Peyer's patch (tissue), 4 donors: Measurements from ENCODE around the gene S100A12. TPM values are rescaled to one million over a fixed set of nuclear protein-coding genes. Genes with fewer than 3 reads are reported as not detected.

Source experiments
- DNase-seq, 3 donors: peaks; one replicate each; pipeline ENCODE4 v3.0.0-alpha.2; 2017 to 2019
- H3K27ac ChIP-seq, 4 donors: fragments of 200-600 bp; sonication (generic); one replicate each; pipeline ENCODE4 v1.5.1; 2016 to 2019
- H3K27me3 ChIP-seq, 2 donors: fragments of 200-600 bp; sonication (generic); one replicate each; pipeline ENCODE4 v1.5.1; 2019
- H3K36me3 ChIP-seq, 3 donors: fragments of 200-600 bp; sonication (generic); one replicate each; pipeline ENCODE4 v1.5.1; 2016 to 2019
- H3K4me1 ChIP-seq, 4 donors: fragments of 200-600 bp; sonication (generic); one replicate each; pipeline ENCODE4 v1.5.1; 2016 to 2019
- H3K4me3 ChIP-seq, 4 donors: fragments of 200-600 bp; sonication (generic); 1 replicate in 3 of 4; 2 replicates in 1 of 4; pipeline ENCODE4 v1.5.1; 2016 to 2019; ENCODE audit warnings: mild to moderate bottlenecking in 1 of 4
- H3K9me3 ChIP-seq, 4 donors: fragments of 200-600 bp; sonication (generic); one replicate each; pipeline ENCODE4 v1.5.1; 2016 to 2019; ENCODE audit warnings: mild to moderate bottlenecking in 1 of 4
- POLR2A ChIP-seq, 2 donors: fragments of 450-650 bp; IDR thresholded peaks; one replicate each; pipeline ENCODE4 v1.5.1; 2017; ENCODE audit warnings: antibody characterized with exemption in 2 of 2, mild to moderate bottlenecking in 2 of 2, moderate library complexity in 2 of 2
- total RNA-seq, 4 donors: library from RNA; depleted of rRNA; stranded (reverse); fragments of >200 nt; gene quantifications; one replicate each; pipeline ENCODE4 v1.1.0, GENCODE V29; 2016
- TF ChIP-seq, protein P1 (sequence below), 6 experiments: fragments of 450-650 bp in 4 of 6; fragments of 200-600 bp in 2 of 6; sonication (generic) in 1 of 6; IDR thresholded peaks; one replicate each; pipeline ENCODE4 v1.5.1; 2017 to 2019; ENCODE audit warnings: antibody characterized with exemption in 6 of 6, mild to moderate bottlenecking in 3 of 6, moderate library complexity in 1 of 6

The S100A12 gene
- total RNA-seq, 4 donors from 2014 or later = not detected

DNA sequence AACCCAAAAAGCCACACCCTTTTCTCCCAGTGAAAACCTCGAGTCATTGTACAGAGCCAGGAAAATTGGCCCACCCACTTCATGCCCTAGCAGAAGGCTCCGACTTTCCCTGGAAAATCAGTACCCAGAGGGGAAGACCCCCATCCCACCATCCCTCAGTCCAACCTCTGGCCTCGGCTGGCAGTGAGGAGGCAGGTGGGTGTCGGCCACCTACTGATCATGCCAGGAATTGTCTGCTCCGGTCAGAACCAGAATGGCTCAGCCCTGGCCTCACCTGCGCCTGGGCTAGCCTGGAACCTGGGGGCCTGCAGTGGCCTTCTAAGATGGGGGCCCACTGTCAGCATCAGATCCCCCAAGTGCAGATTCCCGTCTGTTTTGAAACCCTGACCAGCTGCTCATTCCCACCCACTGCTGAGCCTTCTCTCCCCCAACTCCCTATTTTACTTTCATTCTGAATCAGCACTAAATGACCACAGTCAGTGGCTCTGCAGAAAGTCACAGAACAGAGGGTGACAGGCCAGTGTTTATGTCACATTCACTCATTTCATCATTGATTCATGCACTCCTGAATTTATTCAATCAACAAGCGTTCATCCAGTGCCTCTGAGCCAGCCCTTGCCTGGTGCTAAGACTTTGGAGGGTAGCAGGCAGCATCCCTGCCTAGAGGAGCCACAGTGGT is 20.8 kb downstream of the S100A12 start:
- no peaks in the 10 kb centered on the region for H3K27me3 ChIP-seq
- H3K36me3 ChIP-seq = no peaks in the 10 kb centered on the region
- no peaks in the 10 kb centered on the region for H3K9me3 ChIP-seq
- TF ChIP-seq POLR2A (IDR thresholded peaks at IDR 0.05) = no peak
- H3K4me3 ChIP-seq = no peak overlapping the region
- no peak for DNase-seq
- no peaks in the 10 kb centered on the region for H3K4me1 ChIP-seq
- H3K27ac ChIP-seq = no peak overlapping the region

DNA sequence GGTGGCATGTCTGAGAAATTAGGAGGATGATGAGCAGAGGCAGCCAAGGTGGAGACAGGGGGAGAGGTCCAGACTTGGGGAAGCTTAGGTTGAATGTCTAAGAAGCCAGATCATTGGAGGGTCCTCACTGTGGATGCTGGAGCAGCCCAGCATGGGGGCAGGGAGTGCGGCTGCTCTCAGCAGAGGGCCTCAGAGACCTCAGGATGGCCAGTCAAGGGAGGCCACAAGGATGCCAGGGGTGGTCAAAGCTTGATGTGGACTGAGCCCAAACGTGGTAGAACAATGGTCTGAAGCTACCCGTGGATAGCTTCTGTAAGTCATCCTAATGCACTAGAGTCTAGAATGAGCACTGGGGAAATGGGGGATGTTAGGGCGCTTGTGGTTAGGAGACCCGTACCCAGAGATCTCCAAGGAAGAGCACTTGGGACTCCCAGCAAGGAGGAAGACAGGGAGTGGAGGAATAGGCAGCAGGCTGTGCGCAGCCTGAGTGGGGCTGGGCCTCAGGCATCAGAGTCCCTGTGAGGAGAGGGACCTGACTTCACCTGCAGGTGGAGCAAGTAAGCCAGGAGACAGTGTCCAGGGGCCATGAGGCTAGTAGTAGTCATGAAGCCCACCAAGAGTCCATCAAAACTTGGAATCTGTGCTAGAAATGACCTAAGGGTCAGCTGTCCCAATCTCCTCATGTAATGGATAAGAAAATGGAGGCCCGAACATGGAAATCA is 22.0 kb downstream of the S100A12 start:
- H3K4me1 ChIP-seq = no peaks in the 10 kb centered on the region
- H3K4me3 ChIP-seq = no peak overlapping the region
- H3K27ac ChIP-seq = no peak overlapping the region
- H3K36me3 ChIP-seq = no peaks in the 10 kb centered on the region
- H3K27me3 ChIP-seq = no peaks in the 10 kb centered on the region
- no peaks in the 10 kb centered on the region for H3K9me3 ChIP-seq
- no peak for DNase-seq
- TF ChIP-seq POLR2A (IDR thresholded peaks at IDR 0.05) = no peak
- TF ChIP-seq, protein P1, sequence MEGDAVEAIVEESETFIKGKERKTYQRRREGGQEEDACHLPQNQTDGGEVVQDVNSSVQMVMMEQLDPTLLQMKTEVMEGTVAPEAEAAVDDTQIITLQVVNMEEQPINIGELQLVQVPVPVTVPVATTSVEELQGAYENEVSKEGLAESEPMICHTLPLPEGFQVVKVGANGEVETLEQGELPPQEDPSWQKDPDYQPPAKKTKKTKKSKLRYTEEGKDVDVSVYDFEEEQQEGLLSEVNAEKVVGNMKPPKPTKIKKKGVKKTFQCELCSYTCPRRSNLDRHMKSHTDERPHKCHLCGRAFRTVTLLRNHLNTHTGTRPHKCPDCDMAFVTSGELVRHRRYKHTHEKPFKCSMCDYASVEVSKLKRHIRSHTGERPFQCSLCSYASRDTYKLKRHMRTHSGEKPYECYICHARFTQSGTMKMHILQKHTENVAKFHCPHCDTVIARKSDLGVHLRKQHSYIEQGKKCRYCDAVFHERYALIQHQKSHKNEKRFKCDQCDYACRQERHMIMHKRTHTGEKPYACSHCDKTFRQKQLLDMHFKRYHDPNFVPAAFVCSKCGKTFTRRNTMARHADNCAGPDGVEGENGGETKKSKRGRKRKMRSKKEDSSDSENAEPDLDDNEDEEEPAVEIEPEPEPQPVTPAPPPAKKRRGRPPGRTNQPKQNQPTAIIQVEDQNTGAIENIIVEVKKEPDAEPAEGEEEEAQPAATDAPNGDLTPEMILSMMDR (IDR thresholded peaks at IDR 0.05) = peak in 1 of 6 experiments; percentile 5

DNA sequence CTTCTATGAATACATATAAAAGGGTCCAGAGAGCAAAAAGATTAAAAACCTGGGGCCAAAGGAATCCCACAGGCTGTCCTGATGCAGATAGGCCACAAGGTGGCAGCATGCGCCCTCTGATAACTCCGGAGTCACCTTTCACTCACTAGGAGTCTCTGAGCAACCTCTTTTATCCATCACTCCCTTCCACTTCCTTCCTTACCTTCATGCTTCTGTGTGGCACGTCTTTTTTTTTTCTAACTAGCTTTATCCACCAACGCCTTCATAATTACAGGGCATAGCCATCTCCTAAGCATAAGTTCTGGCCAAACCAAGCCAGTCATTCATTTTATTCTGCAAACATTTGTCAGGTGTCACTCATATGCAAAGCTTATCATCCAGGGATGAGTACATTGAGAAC is 22.9 kb downstream of the S100A12 start:
- peak; percentile 46 to 86 (median 66) for DNase-seq
- Histone ChIP-seq H3K4me3 (no peak overlapping the region), H3K4me1 (no peaks in the 10 kb centered on the region), H3K36me3 (no peaks in the 10 kb centered on the region), H3K27me3 (no peaks in the 10 kb centered on the region), H3K27ac (no peak overlapping the region), H3K9me3 (no peaks in the 10 kb centered on the region)
- TF ChIP-seq, protein P1 (IDR thresholded peaks at IDR 0.05) = peak; percentile 44 to 89 (median 84)
- no peak for TF ChIP-seq POLR2A (IDR thresholded peaks at IDR 0.05)

DNA sequence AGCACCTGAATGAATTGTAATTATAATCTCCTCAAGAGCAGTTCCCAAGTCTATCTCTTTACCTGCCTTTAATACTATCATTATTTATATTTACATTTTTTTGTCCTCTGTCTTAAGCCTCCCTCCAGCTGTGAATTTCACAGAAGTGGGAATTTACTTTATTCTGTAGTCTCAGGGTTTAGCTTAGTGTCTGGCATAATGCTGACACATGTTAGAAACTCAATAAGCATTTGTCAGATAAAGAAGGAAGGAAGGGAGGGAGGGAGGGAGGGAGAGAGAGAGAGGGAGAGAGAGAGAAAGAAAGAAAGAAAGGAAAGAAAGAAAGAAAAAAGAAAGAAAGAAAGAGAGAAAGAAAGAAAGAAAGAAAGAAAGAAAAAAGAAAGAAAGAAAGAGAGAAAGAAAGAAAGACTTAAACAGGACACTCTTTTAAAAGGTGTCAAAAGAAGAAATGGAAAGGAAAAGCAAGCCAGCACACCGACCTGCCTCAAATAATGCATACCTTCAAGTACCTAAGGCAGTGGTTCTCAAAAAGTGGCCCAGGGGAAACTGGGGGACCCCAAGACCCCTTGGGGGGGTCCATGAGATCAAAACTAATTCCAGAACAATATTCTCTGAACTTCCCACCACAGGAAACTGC is 25.0 kb downstream of the S100A12 start:
- Histone ChIP-seq H3K27me3 (no peaks in the 10 kb centered on the region), H3K9me3 (no peaks in the 10 kb centered on the region), H3K36me3 (no peaks in the 10 kb centered on the region), H3K27ac (no peak overlapping the region), H3K4me1 (peaks cover 0 to 10% (median 0%) of the 10 kb centered on the region in 4 donors), H3K4me3 (no peak overlapping the region)
- DNase-seq = no peak
- no peak for TF ChIP-seq POLR2A (IDR thresholded peaks at IDR 0.05)
- TF ChIP-seq, protein P1 (IDR thresholded peaks at IDR 0.05) = no peak

DNA sequence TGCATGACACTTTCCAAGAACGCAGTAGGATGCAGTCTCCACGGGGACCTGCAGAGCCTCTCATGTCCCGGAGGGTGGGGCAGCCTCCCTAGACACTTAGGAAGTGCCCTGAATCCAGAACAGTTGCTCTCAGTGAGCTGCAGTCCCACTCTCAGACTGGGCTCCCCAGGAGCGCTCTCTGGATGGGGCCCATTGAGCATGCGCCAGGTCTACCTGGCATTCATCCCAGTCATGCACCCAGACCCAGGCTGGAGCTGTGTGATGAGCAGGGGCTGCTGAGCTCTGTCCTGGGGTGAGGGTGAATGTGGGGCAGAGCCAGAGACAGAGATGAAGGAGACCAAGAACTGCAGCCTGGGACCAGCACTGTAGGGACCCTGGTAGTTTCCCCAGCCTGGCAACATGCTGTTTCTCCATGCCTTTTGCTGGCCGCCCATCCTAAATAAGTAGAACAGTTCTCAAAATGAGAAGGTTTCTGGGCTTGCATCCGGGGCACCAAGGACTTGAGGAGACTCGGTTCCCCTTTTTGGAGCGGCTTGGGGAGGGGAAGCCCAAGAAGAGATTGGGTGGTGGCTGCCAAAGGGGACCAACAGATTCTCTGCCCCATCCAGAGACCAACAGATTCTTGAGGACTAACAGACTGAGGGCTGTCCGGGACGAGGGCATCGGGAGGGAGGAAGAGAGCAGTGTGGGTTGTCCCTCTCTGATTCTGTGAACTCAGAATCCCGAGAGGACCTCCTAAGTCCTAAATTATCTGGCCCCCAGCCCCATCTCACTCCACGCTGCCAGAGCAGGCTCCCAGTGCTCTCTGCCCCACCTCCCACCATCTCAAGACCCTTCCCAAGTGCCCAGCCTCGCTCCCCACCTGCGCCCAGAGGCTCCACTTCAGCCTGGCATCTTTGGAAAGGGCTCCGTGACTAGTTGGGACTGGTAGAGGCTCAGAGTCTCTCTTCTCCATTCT is 25.8 kb downstream of the S100A12 start:
- Histone ChIP-seq H3K4me3 (no peak overlapping the region), H3K36me3 (no peaks in the 10 kb centered on the region), H3K9me3 (no peaks in the 10 kb centered on the region), H3K27me3 (no peaks in the 10 kb centered on the region), H3K27ac (no peak overlapping the region), H3K4me1 (peaks cover 0 to 12% (median under 1%) of the 10 kb centered on the region in 4 donors)
- TF ChIP-seq, protein P1 (IDR thresholded peaks at IDR 0.05) = no peak
- no peak for TF ChIP-seq POLR2A (IDR thresholded peaks at IDR 0.05)
- no peak for DNase-seq
